Thoracic aorta (tissue), 2 donors: ENCODE measurements around the gene FOLR1. TPM values are rescaled to one million over a fixed set of nuclear protein-coding genes. Genes with fewer than 3 reads are reported as not detected.
"Not testable (repeated sequence)": the region's sequence is repeated elsewhere in the genome, so short reads cannot be mapped to it uniquely, and the experiment has no call there.

ENCODE experiments used
- ATAC-seq: fragments of 150-250 bp; one replicate; pipeline ENCODE4 v1.8.0; 2017; ENCODE audit warnings: low read depth; ENCODE audit not compliant: insufficient number of reproducible peaks, low FRiP score
- DNase-seq: peaks from one replicate; pipeline ENCODE4 v3.0.0-alpha.2; 2020; ENCODE audit warnings: low spot score
- H3K27ac ChIP-seq, 2 donors: fragments of 200-600 bp; sonication (generic); 1 replicate in 1 of 2; 2 replicates in 1 of 2; pipeline ENCODE4 v1.5.1; 2016; ENCODE audit warnings: mild to moderate bottlenecking in 2 of 2, moderate library complexity in 2 of 2
- H3K27me3 ChIP-seq: fragments of 200-600 bp; sonication (generic); replicated peaks from 2 replicates; pipeline ENCODE4 v1.6.0; 2016; ENCODE audit warnings: mild to moderate bottlenecking; ENCODE audit not compliant: insufficient read depth
- H3K36me3 ChIP-seq: fragments of 200-600 bp; sonication (generic); one replicate; pipeline ENCODE4 v1.5.1; 2016
- H3K4me1 ChIP-seq, 2 donors: fragments of 200-600 bp; sonication (generic); 1 replicate in 1 of 2; 2 replicates in 1 of 2; pipeline versions ENCODE4 v1.5.1 to v1.6.0; 2016; ENCODE audit warnings: low read depth in 2 of 2, mild to moderate bottlenecking in 1 of 2; ENCODE audit not compliant: control insufficient read depth in 1 of 2
- H3K4me3 ChIP-seq: fragments of 200-600 bp; sonication (generic); 2 replicates; pipeline ENCODE4 v1.5.1; 2016; ENCODE audit warnings: mild to moderate bottlenecking
- H3K9me3 ChIP-seq: fragments of 200-600 bp; sonication (generic); 2 replicates; pipeline ENCODE4 v1.5.1; 2016
- total RNA-seq, 2 donors: library from RNA; depleted of rRNA; stranded (reverse); fragments of >200 nt; gene quantifications; one replicate each; pipeline versions ENCODE4 v1.1.0 to v1.2.3, GENCODE V29; 2016
- TF ChIP-seq, protein P1 (sequence below): fragments of 200-600 bp; sonication (generic); IDR thresholded peaks from one replicate; pipeline ENCODE4 v1.5.1; 2019; ENCODE audit warnings: antibody characterized with exemption

FOLR1 gene
- total RNA-seq, 2 donors from 2014 or later = not detected

DNA sequence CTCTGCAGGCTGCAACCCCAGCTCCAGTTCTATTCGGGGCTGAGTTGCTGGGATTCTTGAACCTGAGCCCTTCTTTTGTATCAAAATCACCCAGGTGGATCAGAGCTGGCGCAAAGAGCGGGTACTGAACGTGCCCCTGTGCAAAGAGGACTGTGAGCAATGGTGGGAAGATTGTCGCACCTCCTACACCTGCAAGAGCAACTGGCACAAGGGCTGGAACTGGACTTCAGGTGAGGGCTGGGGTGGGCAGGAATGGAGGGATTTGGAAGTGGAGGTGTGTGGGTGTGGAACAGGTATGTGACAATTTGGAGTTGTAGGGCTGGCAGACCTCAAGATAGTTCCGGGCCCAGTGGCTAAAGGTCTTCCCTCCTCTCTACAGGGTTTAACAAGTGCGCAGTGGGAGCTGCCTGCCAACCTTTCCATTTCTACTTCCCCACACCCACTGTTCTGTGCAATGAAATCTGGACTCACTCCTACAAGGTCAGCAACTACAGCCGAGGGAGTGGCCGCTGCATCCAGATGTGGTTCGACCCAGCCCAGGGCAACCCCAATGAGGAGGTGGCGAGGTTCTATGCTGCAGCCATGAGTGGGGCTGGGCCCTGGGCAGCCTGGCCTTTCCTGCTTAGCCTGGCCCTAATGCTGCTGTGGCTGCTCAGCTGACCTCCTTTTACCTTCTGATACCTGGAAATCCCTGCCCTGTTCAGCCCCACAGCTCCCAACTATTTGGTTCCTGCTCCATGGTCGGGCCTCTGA lies 3.8 kb downstream of the FOLR1 start:
- Histone ChIP-seq H3K27ac (no peak overlapping the region), H3K9me3 (no peaks in the 10 kb centered on the region), H3K4me3 (no peak overlapping the region), H3K27me3 (no peaks in the 10 kb centered on the region), H3K4me1 (no peaks in the 10 kb centered on the region), H3K36me3 (no peaks in the 10 kb centered on the region)
- ATAC-seq (no peak), DNase-seq (no peak)
- TF ChIP-seq, protein P1, sequence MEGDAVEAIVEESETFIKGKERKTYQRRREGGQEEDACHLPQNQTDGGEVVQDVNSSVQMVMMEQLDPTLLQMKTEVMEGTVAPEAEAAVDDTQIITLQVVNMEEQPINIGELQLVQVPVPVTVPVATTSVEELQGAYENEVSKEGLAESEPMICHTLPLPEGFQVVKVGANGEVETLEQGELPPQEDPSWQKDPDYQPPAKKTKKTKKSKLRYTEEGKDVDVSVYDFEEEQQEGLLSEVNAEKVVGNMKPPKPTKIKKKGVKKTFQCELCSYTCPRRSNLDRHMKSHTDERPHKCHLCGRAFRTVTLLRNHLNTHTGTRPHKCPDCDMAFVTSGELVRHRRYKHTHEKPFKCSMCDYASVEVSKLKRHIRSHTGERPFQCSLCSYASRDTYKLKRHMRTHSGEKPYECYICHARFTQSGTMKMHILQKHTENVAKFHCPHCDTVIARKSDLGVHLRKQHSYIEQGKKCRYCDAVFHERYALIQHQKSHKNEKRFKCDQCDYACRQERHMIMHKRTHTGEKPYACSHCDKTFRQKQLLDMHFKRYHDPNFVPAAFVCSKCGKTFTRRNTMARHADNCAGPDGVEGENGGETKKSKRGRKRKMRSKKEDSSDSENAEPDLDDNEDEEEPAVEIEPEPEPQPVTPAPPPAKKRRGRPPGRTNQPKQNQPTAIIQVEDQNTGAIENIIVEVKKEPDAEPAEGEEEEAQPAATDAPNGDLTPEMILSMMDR = no peak

DNA sequence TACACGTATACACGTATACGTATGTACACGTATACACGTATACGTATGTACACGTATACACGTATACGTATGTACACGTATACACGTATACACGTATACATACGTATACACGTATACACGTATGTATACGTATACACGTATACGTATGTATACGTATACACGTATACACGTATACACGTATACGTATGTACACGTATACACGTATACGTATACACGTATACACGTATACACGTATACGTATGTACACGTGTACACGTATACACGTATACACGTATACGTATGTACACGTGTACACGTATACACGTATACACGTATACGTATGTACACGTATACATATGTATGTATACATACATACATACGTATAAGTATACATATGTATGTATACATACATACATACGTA lies 9.5 kb downstream of the FOLR1 start:
- not testable (repeated sequence) for ATAC-seq, H3K27ac ChIP-seq, H3K4me3 ChIP-seq, H3K27me3 ChIP-seq, H3K9me3 ChIP-seq, DNase-seq, H3K4me1 ChIP-seq, H3K36me3 ChIP-seq

DNA sequence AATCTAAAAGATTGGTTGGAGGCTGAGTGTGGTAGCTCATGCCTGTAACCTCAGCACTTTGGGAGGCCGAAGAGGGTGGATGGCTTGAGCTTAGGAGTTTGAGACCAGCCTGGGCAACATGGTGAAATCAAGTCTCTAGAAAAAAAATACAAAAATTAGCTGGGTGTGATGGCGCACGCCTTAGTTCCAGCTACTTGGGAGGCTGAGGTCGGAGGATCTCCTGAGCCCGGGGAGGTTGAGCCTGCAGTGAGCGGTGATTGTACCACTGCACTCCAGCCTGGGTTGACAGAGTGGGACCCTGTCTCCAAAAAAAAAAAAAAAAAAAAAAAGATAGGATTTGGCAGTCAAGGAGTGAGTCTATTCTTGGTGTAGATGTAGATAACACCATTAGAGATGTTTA lies 10.6 kb downstream of the FOLR1 start:
- Histone ChIP-seq H3K4me1 (peaks cover 0 to 3% of the 10 kb centered on the region in 2 donors), H3K9me3 (no peaks in the 10 kb centered on the region), H3K4me3 (no peak overlapping the region), H3K27ac (no peak overlapping the region), H3K27me3 (no peaks in the 10 kb centered on the region), H3K36me3 (no peaks in the 10 kb centered on the region)
- no peak for DNase-seq
- ATAC-seq = no peak
- TF ChIP-seq, protein P1 = no peak

DNA sequence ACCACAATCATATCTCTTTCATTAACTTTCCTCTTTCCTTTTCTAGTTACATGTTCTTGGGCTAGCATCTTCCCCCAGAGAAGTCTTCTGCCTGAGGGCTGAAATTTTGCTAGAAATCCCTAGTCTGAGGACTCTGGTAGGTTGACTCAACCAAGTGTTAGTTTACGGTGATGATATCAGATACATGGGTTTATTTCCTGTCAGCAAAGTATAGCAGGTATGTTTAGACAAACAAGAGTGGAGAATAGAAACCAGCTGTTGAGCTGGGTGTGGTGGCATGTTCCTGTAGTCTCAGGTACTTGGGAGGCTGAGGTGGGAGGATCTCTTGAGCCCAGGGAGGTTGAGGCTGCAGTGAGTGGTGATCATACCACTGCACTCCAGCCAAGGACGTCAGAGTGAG lies 11.2 kb downstream of the FOLR1 start:
- Histone ChIP-seq H3K36me3 (no peaks in the 10 kb centered on the region), H3K4me3 (no peak overlapping the region), H3K9me3 (no peaks in the 10 kb centered on the region), H3K27me3 (no peaks in the 10 kb centered on the region), H3K27ac (no peak overlapping the region), H3K4me1 (peaks cover 0 to 3% of the 10 kb centered on the region in 2 donors)
- DNase-seq = no peak
- TF ChIP-seq, protein P1 = no peak
- ATAC-seq = no peak

DNA sequence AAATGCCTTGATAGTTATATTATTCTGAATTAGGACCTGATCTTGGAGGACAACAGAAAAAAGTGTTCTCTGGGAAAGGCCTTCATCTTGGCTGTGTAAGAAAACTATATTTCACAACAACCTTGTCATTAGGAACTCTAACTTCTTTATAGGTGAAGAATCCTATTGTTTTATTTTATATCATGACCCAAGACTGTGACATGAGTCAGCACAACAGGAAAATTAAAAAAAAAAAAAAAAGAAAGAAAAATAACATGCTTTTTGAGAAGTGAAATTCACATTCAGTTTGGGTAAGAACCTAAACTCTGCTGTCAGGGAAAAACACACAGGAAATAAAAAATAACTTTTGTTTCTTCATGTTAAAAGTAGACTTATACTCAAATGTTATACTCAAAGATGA lies 12.9 kb downstream of the FOLR1 start:
- Histone ChIP-seq H3K4me3 (no peak overlapping the region), H3K27me3 (no peaks in the 10 kb centered on the region), H3K4me1 (peaks cover 0 to 3% of the 10 kb centered on the region in 2 donors), H3K9me3 (peaks cover 6% of the 10 kb centered on the region), H3K36me3 (no peaks in the 10 kb centered on the region), H3K27ac (no peak overlapping the region)
- ATAC-seq (no peak), DNase-seq (no peak)
- TF ChIP-seq, protein P1 = no peak

DNA sequence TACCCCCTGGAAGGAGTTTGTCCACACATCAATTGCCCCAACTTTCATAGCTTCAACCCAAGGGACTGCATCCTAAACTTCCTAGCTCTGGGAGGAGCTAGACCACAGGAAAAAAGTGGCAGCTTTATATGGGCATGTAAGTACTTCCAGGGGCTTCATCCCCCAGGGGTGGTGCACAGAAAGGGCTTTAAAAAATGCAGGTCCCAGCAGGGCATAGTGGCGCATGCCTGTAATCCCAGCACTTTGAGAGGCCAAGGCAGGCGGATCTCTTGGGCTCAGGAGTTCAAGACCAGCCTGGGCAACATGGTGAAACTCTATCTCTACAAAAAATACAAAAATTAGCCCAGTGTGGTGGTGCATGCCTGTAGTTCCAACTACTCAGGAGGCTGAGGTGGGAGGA lies 14.9 kb downstream of the FOLR1 start:
- DNase-seq, H3K27me3 ChIP-seq, H3K4me1 ChIP-seq, ATAC-seq, H3K4me3 ChIP-seq, H3K9me3 ChIP-seq, H3K27ac ChIP-seq, H3K36me3 ChIP-seq: not testable (repeated sequence)
